Measurements from ENCODE around the gene G2E3. TPM values are rescaled to one million over a fixed set of nuclear protein-coding genes. Genes with fewer than 3 reads are reported as not detected.
"Not testable (repeated sequence)": the region's sequence is repeated elsewhere in the genome, so short reads cannot be mapped to it uniquely, and the experiment has no call there.

Gene G2E3
- total RNA-seq, 1 donor from 2014 or later, result 7.6 TPM

- Histone ChIP-seq H3K4me1 (no peaks in the 10 kb centered on the region), H3K36me3 (no peaks in the 10 kb centered on the region), H3K27ac (replicated peaks) (no peak overlapping the region), H3K27me3 (ENCODE audit: low read depth) (no peaks in the 10 kb centered on the region), H3K4me3 (no peak overlapping the region), H3K9me3 (replicated peaks) (no peaks in the 10 kb centered on the region)
- DNase-seq, result no peak
- no peak for TF ChIP-seq CTCF (IDR thresholded peaks at IDR 0.05; ENCODE audit: borderline replicate concordance)
- intact Hi-C loops (cut with micrococcal nuclease), result no loop called here
These were observed 13.3 kb downstream of the G2E3 start for GRCh38 chr14:30572237-30572636.

- no peaks in the 10 kb centered on the region for H3K9me3 ChIP-seq (replicated peaks)
- H3K27ac ChIP-seq (replicated peaks), result no peak overlapping the region
- no peak for DNase-seq
- no peaks in the 10 kb centered on the region for H3K4me1 ChIP-seq
- no peak for TF ChIP-seq CTCF (IDR thresholded peaks at IDR 0.05; ENCODE audit: borderline replicate concordance)
- H3K27me3 ChIP-seq (ENCODE audit: low read depth), result no peaks in the 10 kb centered on the region
- intact Hi-C loops (cut with micrococcal nuclease), result no loop called here
- no peaks in the 10 kb centered on the region for H3K36me3 ChIP-seq
- H3K4me3 ChIP-seq, result no peak overlapping the region
These were observed 13.8 kb downstream of the G2E3 start for GRCh38 chr14:30572771-30573170.

- DNase-seq, result no peak
- Histone ChIP-seq H3K4me1 (no peaks in the 10 kb centered on the region), H3K9me3 (replicated peaks) (no peaks in the 10 kb centered on the region), H3K27ac (replicated peaks) (no peak overlapping the region), H3K4me3 (no peak overlapping the region), H3K27me3 (ENCODE audit: low read depth) (no peaks in the 10 kb centered on the region), H3K36me3 (no peaks in the 10 kb centered on the region)
- intact Hi-C loops (cut with micrococcal nuclease), result no loop called here
- no peak for TF ChIP-seq CTCF (IDR thresholded peaks at IDR 0.05; ENCODE audit: borderline replicate concordance)
These were observed 14.4 kb downstream of the G2E3 start for GRCh38 chr14:30573226-30573814.

GRCh38 chr14:30573966-30574365 lies 15.0 kb downstream of the G2E3 start:
- Histone ChIP-seq H3K27me3 (ENCODE audit: low read depth) (no peaks in the 10 kb centered on the region), H3K4me3 (no peak overlapping the region), H3K4me1 (no peaks in the 10 kb centered on the region), H3K9me3 (replicated peaks) (no peaks in the 10 kb centered on the region), H3K36me3 (no peaks in the 10 kb centered on the region), H3K27ac (replicated peaks) (no peak overlapping the region)
- intact Hi-C loops (cut with micrococcal nuclease), result no loop called here
- no peak for DNase-seq
- no peak for TF ChIP-seq CTCF (IDR thresholded peaks at IDR 0.05; ENCODE audit: borderline replicate concordance)

GRCh38 chr14:30574777-30575176 lies 15.8 kb downstream of the G2E3 start:
- H3K27ac ChIP-seq (replicated peaks); H3K36me3 ChIP-seq; H3K4me3 ChIP-seq; H3K27me3 ChIP-seq (ENCODE audit: low read depth); intact Hi-C loops (cut with micrococcal nuclease); H3K9me3 ChIP-seq (replicated peaks); DNase-seq; H3K4me1 ChIP-seq: not testable (repeated sequence)

- intact Hi-C loops (cut with micrococcal nuclease); H3K36me3 ChIP-seq; H3K4me1 ChIP-seq; H3K27ac ChIP-seq (replicated peaks); H3K4me3 ChIP-seq; H3K27me3 ChIP-seq (ENCODE audit: low read depth); H3K9me3 ChIP-seq (replicated peaks); DNase-seq: not testable (repeated sequence)
These were observed 17.4 kb downstream of the G2E3 start for GRCh38 chr14:30576333-30576732.

All from left ventricle myocardium inferior (tissue), 1 donor.